Renal cortex interstitium (tissue), 11 donors: ENCODE results near the gene PKHD1. TPM values are rescaled to one million over a fixed set of nuclear protein-coding genes. Genes with fewer than 3 reads are reported as not detected.
A peak's percentile ranks its signal among the peaks of the same experiment; 100 is the strongest.

Experiments
- DNase-seq, 11 donors: peaks; one replicate each; pipeline ENCODE4 v3.0.0-alpha.2; 2013; ENCODE audit warnings: low read depth in 9 of 11, low spot score in 4 of 11; ENCODE audit errors: extremely low read depth in 1 of 11
- polyA plus RNA-seq, 3 donors: library from polyadenylated mRNA; unstranded; fragments of 120-200 nt; gene quantifications; one replicate each; pipeline ENCODE4 v1.2.1, GENCODE V29; 2013; ENCODE audit not compliant: insufficient read length in 3 of 3

Gene PKHD1
- polyA plus RNA-seq, 3 donors: 18.2 to 34.3 (median 22.0) TPM

GRCh38 chr6:51788121-51788520 is 299.3 kb downstream of the PKHD1 start:
- DNase-seq: no peak

GRCh38 chr6:51778666-51779065 is 308.7 kb downstream of the PKHD1 start:
- DNase-seq: no peak

- no peak for DNase-seq
Measured at GRCh38 chr6:51777618-51778017, 309.8 kb downstream of the PKHD1 start.

- no peak for DNase-seq
Measured at GRCh38 chr6:51775942-51776860, 311.2 kb downstream of the PKHD1 start.

GRCh38 chr6:51768087-51768486 is 319.3 kb downstream of the PKHD1 start:
- DNase-seq: no peak

GRCh38 chr6:51765230-51765629 is 322.2 kb downstream of the PKHD1 start:
- DNase-seq: no peak

- peak in 3 of 11 donors; percentile 1 for DNase-seq
Measured at GRCh38 chr6:51753635-51754034, 333.8 kb downstream of the PKHD1 start.

GRCh38 chr6:51743999-51744398 is 343.4 kb downstream of the PKHD1 start:
- no peak for DNase-seq

GRCh38 chr6:51740658-51741057 is 346.8 kb downstream of the PKHD1 start:
- DNase-seq: no peak

GRCh38 chr6:51738614-51739013 is 348.8 kb downstream of the PKHD1 start:
- DNase-seq: no peak

- no peak for DNase-seq
Measured at GRCh38 chr6:51737580-51738360, 349.6 kb downstream of the PKHD1 start.

- no peak for DNase-seq
Measured at GRCh38 chr6:51725155-51725554, 362.3 kb downstream of the PKHD1 start.

GRCh38 chr6:51720327-51720726 is 367.1 kb downstream of the PKHD1 start:
- DNase-seq: no peak

GRCh38 chr6:51719297-51719696 is 368.1 kb downstream of the PKHD1 start:
- no peak for DNase-seq

- no peak for DNase-seq
Measured at GRCh38 chr6:51718533-51718932, 368.9 kb downstream of the PKHD1 start.

GRCh38 chr6:51717477-51717876 is 369.9 kb downstream of the PKHD1 start:
- no peak for DNase-seq

GRCh38 chr6:51711876-51712275 is 375.5 kb downstream of the PKHD1 start:
- DNase-seq: no peak

GRCh38 chr6:51706086-51706485 is 381.3 kb downstream of the PKHD1 start:
- DNase-seq: no peak

GRCh38 chr6:51704932-51705540 is 382.4 kb downstream of the PKHD1 start:
- DNase-seq: no peak

GRCh38 chr6:51702851-51703250 is 384.6 kb downstream of the PKHD1 start:
- no peak for DNase-seq
